Heart left ventricle (tissue), 16 donors: ENCODE results near the gene CPXM2. TPM values are rescaled to one million over a fixed set of nuclear protein-coding genes. Genes with fewer than 3 reads are reported as not detected.
A peak's percentile ranks its signal among the peaks of the same experiment; 100 is the strongest.

ENCODE experiments used
- ATAC-seq, 4 donors: fragments of 200-7000 bp; cut with Tn5 transposase; one replicate each; pipeline ENCODE4 v1.9.1; 2020 to 2022; ENCODE audit warnings: moderate library complexity in 4 of 4, mild to moderate bottlenecking in 3 of 4, moderate number of reproducible peaks in 1 of 4
- DNase-seq, 5 donors: peaks; one replicate each; pipeline ENCODE4 v3.0.0-alpha.2; 2020
- H3K27ac ChIP-seq, 12 donors: fragments of 200-600 bp; sonication (generic) in 4 of 12; one replicate each; pipeline versions ENCODE4 v1.5.0 to v1.8.0; 2016 to 2022; ENCODE audit warnings: mild to moderate bottlenecking in 2 of 12
- H3K27me3 ChIP-seq, 9 donors: fragments of 200-600 bp; sonication (generic) in 2 of 9; one replicate each; pipeline versions ENCODE4 v1.5.1 to v1.8.0; 2016 to 2022; ENCODE audit warnings: mild to moderate bottlenecking in 3 of 9
- H3K36me3 ChIP-seq, 9 donors: fragments of 200-600 bp; sonication (generic) in 2 of 9; one replicate each; pipeline versions ENCODE4 v1.5.0 to v1.8.0; 2018 to 2022; ENCODE audit warnings: mild to moderate bottlenecking in 2 of 9
- H3K4me1 ChIP-seq, 12 donors: fragments of 200-600 bp; sonication (generic) in 4 of 12; one replicate each; pipeline versions ENCODE4 v1.5.0 to v1.8.0; 2016 to 2022; ENCODE audit warnings: mild to moderate bottlenecking in 3 of 12
- H3K4me3 ChIP-seq, 12 donors: fragments of 200-600 bp; sonication (generic) in 4 of 12; one replicate each; pipeline versions ENCODE4 v1.5.0 to v1.8.0; 2017 to 2022; ENCODE audit warnings: mild to moderate bottlenecking in 9 of 12, moderate library complexity in 4 of 12
- H3K9me3 ChIP-seq, 12 donors: fragments of 200-600 bp; sonication (generic) in 4 of 12; one replicate each; pipeline versions ENCODE4 v1.5.0 to v1.8.0; 2016 to 2022; ENCODE audit warnings: mild to moderate bottlenecking in 1 of 12
- CTCF ChIP-seq, 12 donors: fragments of 200-600 bp; sonication (generic) in 4 of 12; IDR thresholded peaks; one replicate each; pipeline versions ENCODE4 v1.5.0 to v1.8.0; 2018 to 2022; ENCODE audit warnings: antibody characterized with exemption in 12 of 12, mild to moderate bottlenecking in 5 of 12
- POLR2A ChIP-seq, 2 donors: fragments of 450-650 bp; IDR thresholded peaks; one replicate each; pipeline ENCODE4 v1.6.1; 2017; ENCODE audit warnings: antibody characterized with exemption in 2 of 2, mild to moderate bottlenecking in 2 of 2, moderate library complexity in 2 of 2
- WGBS, 4 donors: extraction: QIAGEN DNeasy Blood & Tissue Kit in 2 of 4; methylation state at CpG; one replicate each; pipeline versions ENCODE4 v1.1.5 to v1.1.7; 2013 to 2018; 5-methylcytosine and 5-hydroxymethylcytosine counted together
- intact Hi-C, 10 donors: fragments of 100-400 bp; cut with DNase I; formaldehyde crosslinking; loops; one replicate each; pipeline versions ENCODE4 v1.11.1 to v1.14.2; 2022
- polyA plus RNA-seq, 2 donors: library from polyadenylated mRNA; stranded (reverse); fragments of 200-250 nt; gene quantifications; one replicate each; pipeline ENCODE4 v1.2.3, GENCODE V29; 2013
- total RNA-seq, 9 donors: library from RNA; depleted of rRNA in 2 of 9; stranded (reverse); fragments of >200 nt in 2 of 9; fragmentation: NEBNext Ultra II Directional in 3 of 9; extraction: Animal tissue kit (Norgen Biotek cat#: 25700) in 3 of 9; gene quantifications; one replicate each; pipeline versions ENCODE4 v1.1.0 to v1.2.4, GENCODE V29; 2016 to 2023
- donor health status: ischemic (EF 13 %, LVEDD 7.1; RV severe dilation, severe dysfunction).
- donor health status: healthy with polysubstance abuse.
- donor health status: DM: no; HTN: yes; CAD: no.
- donor health status: DM: no; HTN: no; CAD: no.
- donor health status: ischemic (EF 25% LVEDD 6.9; RV normal size, moderate dysfunction).
- donor health status: ischemic (EF 25% LVEDD 5.7; RV mildly dilated, moderate dysfunction).
- donor health status: healthy.
- donor health status: DM: yes; HTN: yes; CAD: no.
- donor health status: ischemic (EF 35%, LVEDD 5.7; RV mildly dilated, moderate dysfunction).
- donor health status: nonischemic (EF 11% LVEDD 7.7; RV severe dilation, severe dysfunction).
- donor health status: DM: yes; HTN: yes; CAD: no.
- donor health status: PGD.
- donor health status: ischemic (EF 29% LVEDD 5.4; RV normal size, mild dysfunction).
- donor health status: nonischemic (EF 23%, LVEDD 6.1; RV moderate dilation, normal function).

CPXM2 gene
- total and polyA plus RNA-seq, 11 donors: 1.1 to 23.2 (median 4.2) TPM

GRCh38 chr10:123909866-123910265 is 18.3 kb upstream of the CPXM2 start:
- 88 to 92% (median 92%) methylated on average over 7 to 8 of the region's 8 CpGs for WGBS, 4 donors
- H3K4me1 ChIP-seq: peaks cover 0 to 11% (median 0%) of the 10 kb centered on the region in 12 donors

GRCh38 chr10:123909426-123909825 is 17.8 kb upstream of the CPXM2 start:
- peaks cover 0 to 42% (median 4%) of the 10 kb centered on the region in 9 donors for H3K27me3 ChIP-seq
- no peak for TF ChIP-seq CTCF (IDR thresholded peaks at IDR 0.05)
- TF ChIP-seq POLR2A (IDR thresholded peaks at IDR 0.05): no peak
- H3K4me1 ChIP-seq: peaks cover 0 to 11% (median 0%) of the 10 kb centered on the region in 12 donors
- H3K9me3 ChIP-seq: no peaks in the 10 kb centered on the region
- ATAC-seq (no peak), DNase-seq (no peak)
- intact Hi-C loops: no loop called here
- 72 to 83% (median 78%) methylated on average over 5 of the region's 5 CpGs for WGBS, 4 donors
- peak overlapping the region in 1 of 12 donors; percentile 24 for H3K27ac ChIP-seq
- H3K36me3 ChIP-seq: no peaks in the 10 kb centered on the region
- H3K4me3 ChIP-seq: no peak overlapping the region

More at GRCh38 chr10:123909866-123910265, 18.3 kb upstream of the CPXM2 start:
- Histone ChIP-seq H3K27me3 (peaks cover 0 to 42% (median 4%) of the 10 kb centered on the region in 9 donors), H3K36me3 (no peaks in the 10 kb centered on the region), H3K4me3 (no peak overlapping the region), H3K9me3 (no peaks in the 10 kb centered on the region), H3K27ac (peak overlapping the region in 1 of 12 donors; percentile 24)
- ATAC-seq (no peak), DNase-seq (no peak)
- TF ChIP-seq POLR2A (IDR thresholded peaks at IDR 0.05) (no peak), CTCF (IDR thresholded peaks at IDR 0.05) (no peak)
- intact Hi-C loops: no loop called here

GRCh38 chr10:123908379-123908778 is 16.8 kb upstream of the CPXM2 start:
- H3K27me3 ChIP-seq: peaks cover 0 to 42% (median 4%) of the 10 kb centered on the region in 9 donors
- TF ChIP-seq CTCF (IDR thresholded peaks at IDR 0.05): no peak
- TF ChIP-seq POLR2A (IDR thresholded peaks at IDR 0.05): no peak
- WGBS, 4 donors: 65 to 87% (median 81%) methylated on average over 4 of the region's 4 CpGs; no CpG with 5 or more reads in 1 of the 4 donors

GRCh38 chr10:123906884-123907652 is 15.5 kb upstream of the CPXM2 start:
- 59 to 63% (median 60%) methylated on average over 13 to 14 of the region's 14 CpGs for WGBS, 4 donors
- Histone ChIP-seq H3K27me3 (peaks cover 0 to 42% (median 4%) of the 10 kb centered on the region in 9 donors), H3K4me1 (no peaks in the 10 kb centered on the region), H3K9me3 (no peaks in the 10 kb centered on the region), H3K27ac (no peak overlapping the region), H3K36me3 (no peaks in the 10 kb centered on the region), H3K4me3 (no peak overlapping the region)
- DNase-seq (no peak), ATAC-seq (no peak)
- intact Hi-C loops: no loop called here
- TF ChIP-seq POLR2A (IDR thresholded peaks at IDR 0.05): no peak
- no peak for TF ChIP-seq CTCF (IDR thresholded peaks at IDR 0.05)

More at GRCh38 chr10:123908379-123908778, 16.8 kb upstream of the CPXM2 start:
- intact Hi-C loops: no loop called here
- H3K36me3 ChIP-seq: no peaks in the 10 kb centered on the region
- H3K4me1 ChIP-seq: peaks cover 0 to 1% (median 0%) of the 10 kb centered on the region in 12 donors
- ATAC-seq: no peak
- DNase-seq: no peak
- no peak overlapping the region for H3K4me3 ChIP-seq
- no peak overlapping the region for H3K27ac ChIP-seq
- no peaks in the 10 kb centered on the region for H3K9me3 ChIP-seq
